HG03108 (cell line): ENCODE results near the gene NUP153.

ENCODE experiments used
- ATAC-seq: cut with Tn5 transposase; IDR thresholded peaks from one replicate; pipeline ENCODE4 v1.9.1; 2021; ENCODE audit warnings: moderate library complexity; ENCODE audit not compliant: unreplicated experiment

Gene NUP153

GRCh38 chr6:17565399-17565798 is 141.3 kb downstream of the NUP153 start:
- no peak for ATAC-seq
